ENCODE data around the gene EVA1B.

GRCh38 chr1:36323636-36324352, at the start of gene EVA1B:
- TF ChIP-seq CTCF (IDR thresholded peaks at IDR 0.05), result no peak
- TF ChIP-seq POLR2A (IDR thresholded peaks at IDR 0.05), result no peak

Measured in Peyer's patch (tissue), 4 donors.